GM18867 (cell line): ENCODE data around the gene GPR158.
A peak's percentile ranks its signal among the peaks of the same experiment; 100 is the strongest.

Source experiments
- ATAC-seq: cut with Tn5 transposase; IDR thresholded peaks from one replicate; pipeline ENCODE4 v1.9.1; 2021; ENCODE audit warnings: mild to moderate bottlenecking, moderate library complexity; ENCODE audit not compliant: unreplicated experiment

GPR158 gene

DNA sequence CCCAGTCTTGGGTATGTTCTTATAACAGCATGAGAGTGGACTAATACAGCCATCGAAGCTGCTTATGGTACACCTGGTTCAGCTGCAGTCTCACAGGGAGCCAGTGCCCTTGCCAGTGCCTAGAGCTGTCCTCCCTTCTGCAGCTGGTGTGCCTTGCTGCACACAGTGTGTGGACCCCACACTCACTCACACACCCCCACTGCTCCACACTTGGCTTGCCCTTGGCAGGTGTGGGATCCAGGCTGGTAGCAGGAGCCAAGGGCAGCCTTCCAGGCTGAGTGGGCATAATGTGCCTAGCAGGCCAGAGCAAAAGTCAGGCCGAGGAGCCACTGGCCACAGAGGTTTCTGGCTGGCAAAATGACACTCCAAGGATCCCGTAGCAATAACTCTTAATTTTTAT lies 217.3 kb downstream of the GPR158 start:
- no peak for ATAC-seq

DNA sequence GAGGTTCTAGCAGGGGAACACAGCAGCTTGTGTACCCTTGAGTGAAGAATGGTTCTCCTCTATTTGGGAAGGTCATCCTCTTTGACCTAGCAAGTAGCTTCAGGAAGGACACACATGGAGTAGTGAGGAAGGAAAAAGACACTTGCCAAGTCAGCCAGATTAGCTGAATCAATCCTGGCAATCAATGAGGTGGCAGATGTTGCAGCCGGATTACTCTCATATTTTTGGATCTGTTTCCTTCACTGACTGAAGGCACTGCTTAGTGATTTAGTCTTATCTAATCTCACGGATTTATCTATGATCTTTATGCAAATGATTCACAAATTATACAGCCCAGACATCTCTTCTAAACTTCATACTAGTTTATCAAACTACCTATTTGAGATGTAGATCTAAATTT lies 218.8 kb downstream of the GPR158 start:
- ATAC-seq = no peak

DNA sequence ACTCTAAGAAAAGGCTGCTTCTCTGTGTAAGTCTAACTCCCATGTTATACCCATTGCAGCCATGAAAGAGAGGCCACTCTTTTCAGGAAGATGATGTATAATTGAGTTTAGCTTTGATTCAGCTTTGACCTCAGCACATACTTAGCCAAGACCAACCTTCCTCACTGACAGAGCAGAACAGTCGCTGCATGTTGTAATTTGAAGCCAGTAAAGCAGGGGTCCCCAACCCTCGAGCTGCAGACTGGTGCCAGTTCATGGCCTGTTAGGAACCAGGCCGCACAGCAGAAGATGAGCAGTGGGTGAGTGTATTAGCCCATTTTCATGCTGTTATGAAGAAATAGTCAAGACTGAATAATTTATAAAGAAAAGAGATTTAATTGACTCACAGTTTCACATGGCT lies 223.9 kb downstream of the GPR158 start:
- ATAC-seq = no peak

DNA sequence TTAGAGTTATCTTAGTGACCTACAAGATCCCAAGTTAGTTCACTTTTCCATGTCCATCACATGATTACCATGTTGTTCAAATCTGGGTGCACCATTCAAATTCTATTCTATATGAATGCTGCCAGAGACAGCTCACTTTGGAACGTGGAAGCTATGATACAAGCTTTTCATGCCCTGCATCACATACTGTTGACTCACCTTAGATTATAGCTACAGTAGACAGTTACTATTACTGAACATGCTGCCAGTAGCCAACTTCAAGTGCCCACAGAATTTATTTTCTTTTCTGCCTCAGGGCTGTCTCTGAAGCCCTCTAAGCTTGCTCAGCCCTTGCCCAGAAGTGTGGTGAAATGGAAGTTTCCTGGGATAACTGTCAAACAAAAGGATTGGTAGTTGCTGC lies 231.1 kb downstream of the GPR158 start:
- no peak for ATAC-seq

DNA sequence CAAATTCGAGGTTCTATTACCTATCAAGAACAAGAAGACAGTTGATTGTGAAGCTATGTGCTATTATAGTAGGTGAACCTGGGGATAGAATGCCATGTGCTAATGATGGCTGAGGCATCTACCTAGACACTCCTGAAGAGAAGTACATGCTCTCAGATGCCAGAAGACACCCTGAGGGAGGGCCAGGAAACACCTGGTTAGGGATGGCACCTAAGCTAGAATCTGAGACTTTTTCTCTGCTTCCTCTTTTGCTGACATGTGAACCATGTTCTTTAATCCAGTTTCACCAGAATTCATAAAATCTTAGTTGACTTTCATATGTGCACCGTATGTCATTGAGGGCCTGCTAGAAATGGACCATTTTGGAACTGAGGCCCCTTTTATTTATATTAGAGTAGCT lies 242.8 kb downstream of the GPR158 start:
- peak; percentile 45 for ATAC-seq

DNA sequence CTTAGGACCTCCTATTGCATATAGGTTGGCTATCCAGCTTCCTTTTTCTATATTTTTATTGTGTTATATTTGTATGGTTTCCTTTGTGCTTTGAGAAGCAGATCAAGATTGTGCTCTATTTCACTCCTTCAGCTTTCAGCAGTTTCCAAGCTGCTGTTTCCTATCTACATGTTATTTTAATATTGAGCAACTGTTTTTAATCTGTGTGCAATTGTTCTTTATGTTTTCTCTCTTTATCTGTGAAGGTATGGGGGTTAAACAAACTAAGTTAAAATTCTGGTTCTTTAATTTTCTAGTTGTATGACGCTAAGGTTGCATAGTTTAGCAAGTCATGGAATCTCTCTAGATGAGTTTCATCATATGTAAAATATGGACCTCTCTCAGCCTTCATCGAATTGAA lies 251.0 kb downstream of the GPR158 start:
- ATAC-seq = no peak

DNA sequence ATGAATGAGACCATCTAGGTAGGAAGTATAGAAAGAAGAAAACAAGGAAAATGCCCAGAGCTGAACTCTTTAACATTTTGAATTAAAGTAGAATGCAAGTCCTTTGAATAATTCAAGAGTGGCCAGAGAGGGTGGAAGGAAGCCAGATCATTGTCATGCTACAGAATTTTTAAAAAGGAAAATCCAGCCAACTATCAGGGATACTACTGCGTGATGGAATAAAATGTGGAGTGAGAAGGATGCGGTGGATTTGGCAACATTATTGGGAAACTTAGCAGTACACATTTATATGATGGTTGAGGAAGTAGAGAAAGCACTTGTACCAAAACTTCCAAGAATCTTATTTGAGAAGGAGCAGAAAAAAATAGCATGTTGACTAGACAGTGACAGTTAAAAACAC lies 261.6 kb downstream of the GPR158 start:
- ATAC-seq = no peak

DNA sequence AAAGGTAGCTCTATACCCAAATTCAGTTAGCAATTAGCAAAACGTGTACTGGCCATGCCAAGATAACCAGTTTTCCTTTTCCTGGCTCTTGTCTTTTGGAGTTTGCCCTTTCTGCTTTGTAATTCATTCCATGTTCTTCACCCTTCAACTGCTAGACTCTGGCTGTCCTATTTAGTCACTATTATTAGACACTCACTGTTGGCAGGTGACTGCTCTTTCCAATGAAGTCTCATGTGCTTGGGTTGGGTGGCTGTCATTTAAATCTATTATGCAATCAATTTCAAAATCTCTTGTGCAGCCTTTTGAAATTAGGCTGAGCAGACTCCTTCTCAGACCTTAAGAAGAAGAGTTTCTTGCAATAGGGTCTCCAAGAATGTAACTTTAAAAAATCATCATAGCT lies 266.5 kb downstream of the GPR158 start:
- no peak for ATAC-seq

DNA sequence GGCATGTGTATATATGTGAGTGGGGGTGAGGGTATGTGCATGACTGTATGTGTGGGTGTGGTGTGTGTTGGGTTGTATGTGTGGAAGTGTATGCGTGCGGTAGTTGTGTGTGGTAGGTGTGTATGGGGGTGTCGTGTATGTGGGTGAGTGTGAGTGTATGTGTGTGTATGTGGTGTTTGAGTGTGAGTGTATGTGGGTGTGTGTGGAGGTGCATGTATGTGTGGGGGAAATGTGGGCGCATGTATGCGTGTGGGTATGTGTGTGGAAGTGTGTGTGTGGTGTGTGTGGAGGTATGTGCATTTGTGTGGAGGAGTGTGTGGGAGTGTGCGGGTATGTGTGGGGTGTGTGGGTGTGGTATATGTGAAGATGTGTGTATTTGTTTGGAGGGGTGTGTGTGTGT lies 269.5 kb downstream of the GPR158 start:
- ATAC-seq = no peak

DNA sequence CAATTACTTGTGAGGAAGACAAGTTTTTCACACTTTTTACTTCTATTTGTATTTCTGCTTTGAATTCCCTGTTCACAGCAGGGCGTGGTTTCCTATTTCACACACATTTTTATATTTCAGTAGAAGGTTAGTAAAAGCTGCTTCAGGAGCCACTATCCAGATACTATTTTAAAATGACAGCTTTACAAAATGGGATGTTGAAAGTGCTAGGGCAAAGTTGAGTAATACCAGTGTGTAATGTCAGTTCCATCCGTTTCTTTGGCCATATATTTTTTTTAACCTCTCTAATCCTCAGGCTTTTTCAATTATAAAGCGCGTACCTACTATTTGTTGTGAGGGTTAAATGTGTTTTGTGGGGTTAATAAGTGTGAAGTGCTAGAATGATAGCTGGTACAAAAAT lies 276.6 kb downstream of the GPR158 start:
- ATAC-seq = no peak

DNA sequence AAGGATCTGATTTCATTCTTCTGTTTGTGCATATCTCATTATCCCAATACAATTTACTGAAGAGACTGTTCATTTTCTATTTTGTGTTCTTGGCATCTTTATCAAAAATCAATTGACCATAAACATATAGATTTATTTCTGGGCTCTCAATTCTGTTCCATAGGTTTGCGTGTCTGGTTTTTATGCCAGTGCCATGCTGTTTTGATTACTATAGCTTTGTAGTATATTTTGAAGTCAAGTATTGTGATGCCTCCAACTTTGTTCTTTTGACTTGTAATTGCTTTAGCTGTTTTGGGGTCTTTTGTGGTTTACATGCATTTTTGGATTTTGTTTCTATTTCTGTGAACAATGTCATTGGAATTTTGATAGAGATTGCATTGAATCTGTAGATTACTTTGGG lies 278.8 kb downstream of the GPR158 start:
- no peak for ATAC-seq

DNA sequence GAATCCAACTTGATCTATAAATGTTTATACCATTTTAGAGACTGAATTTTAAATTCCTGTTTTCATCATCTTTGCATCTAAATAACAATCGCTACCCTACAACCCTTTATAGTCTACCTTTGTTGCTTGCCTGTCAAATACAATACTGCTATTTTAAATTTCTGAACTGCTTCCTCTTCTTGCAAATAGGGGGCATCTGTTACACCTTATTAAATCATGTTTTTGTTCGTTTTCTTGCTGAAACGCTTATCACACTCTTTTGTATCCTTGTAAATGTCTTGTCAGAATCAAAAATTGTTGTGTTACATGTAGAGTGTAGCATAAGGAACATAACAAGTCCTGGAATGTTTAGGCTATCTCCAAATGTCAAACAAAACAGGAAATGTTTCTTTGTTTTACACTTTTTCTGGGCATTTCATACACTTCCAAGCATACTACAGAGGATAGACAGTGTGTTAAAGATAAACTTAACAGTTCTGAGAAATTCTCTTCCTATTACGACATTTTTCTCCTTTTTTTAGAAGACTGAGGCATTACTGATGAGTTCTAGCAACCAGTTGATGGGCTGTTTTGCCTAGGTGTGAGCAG lies 281.3 kb downstream of the GPR158 start:
- no peak for ATAC-seq

DNA sequence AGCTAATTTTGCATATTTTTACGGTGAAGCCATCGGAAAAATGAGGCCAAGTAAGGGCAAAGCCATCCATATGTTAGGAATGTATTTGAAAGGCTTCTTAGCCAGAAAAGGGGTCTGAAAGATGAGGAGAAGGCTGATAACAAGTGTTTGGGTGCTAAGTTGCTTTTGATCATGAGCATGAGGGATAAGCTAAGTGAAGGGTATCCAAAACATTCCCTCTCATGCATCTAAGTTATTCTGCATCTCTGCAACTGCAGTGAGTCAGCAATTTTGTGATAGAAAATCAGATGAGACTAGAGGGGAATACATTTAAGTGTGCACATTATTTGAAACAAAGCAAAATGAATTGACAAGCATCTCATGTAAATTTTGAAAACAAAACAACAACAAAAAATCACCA lies 282.8 kb downstream of the GPR158 start:
- no peak for ATAC-seq

DNA sequence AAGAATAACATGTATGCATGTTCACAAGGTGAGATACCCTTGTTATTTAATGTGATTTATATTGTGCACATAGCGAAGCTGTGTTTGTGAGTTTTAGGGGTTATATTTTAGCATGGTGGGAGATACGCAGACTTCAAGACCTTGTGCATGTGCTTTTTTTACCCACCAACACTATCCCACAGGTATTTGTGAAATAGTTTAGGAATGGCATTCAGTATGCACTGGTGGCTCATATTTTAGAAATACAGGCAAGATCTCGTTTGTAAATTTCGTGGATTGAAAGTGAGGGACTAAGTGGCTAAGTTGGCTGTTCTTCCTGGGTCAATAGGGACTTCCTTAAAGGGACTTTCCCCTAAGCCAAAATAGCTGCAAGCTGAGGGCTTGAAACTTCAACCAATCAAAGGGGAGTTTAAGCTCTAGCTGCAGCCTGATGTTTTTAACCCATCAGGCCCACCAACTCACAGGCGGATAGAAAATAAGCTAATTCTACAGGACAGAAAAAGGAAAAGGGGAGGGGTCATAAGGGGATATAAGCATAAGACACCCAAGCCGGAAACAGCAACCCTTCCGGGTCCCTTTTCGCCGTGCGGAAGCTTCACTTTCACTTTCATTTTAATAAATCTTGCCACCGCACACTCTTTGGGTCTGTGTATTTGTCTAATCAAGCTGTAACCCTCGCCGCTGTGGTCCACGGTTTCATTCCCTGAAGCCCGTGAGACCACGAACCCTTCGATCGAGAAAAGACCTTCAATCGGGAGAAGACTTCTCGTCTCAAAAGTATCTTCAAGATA lies 291.0 kb downstream of the GPR158 start:
- no peak for ATAC-seq

DNA sequence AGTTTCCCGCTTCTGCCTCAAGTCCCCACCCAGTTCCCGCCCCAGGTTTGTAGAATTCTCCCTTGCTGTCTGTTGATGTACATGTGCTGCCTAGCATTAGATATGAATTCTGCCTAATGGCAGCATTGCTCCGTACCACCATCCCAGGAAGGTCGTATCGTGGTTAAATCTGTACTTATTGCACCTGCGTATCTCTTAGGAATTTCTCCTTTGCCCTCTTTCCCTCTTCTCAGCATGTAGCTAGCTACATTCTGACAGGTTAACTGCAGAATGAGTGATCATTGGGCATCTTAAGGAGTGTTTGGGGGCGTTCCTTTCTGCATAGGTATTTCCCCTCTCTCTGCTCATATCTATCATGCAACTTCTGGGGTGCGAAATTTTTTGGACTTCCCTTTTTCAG lies 293.1 kb downstream of the GPR158 start:
- no peak for ATAC-seq

DNA sequence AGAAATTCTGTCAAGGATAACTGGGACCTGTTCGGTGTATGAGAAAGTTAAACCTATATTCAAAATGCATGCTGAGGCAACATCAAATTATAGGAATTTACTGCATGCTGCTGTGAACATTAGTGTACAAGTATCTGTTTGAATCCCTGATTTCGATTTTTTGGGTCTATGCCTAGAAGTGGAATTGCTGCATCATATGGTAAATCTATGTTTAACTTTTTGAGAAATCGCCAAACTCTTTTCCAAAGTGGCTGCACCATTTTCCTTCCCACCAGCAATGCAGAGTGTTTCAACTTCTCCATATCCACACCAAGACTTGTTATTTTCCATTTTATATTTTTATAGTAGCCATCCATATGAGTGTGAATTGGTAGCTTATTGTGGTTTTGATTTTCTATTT lies 306.7 kb downstream of the GPR158 start:
- ATAC-seq = no peak

DNA sequence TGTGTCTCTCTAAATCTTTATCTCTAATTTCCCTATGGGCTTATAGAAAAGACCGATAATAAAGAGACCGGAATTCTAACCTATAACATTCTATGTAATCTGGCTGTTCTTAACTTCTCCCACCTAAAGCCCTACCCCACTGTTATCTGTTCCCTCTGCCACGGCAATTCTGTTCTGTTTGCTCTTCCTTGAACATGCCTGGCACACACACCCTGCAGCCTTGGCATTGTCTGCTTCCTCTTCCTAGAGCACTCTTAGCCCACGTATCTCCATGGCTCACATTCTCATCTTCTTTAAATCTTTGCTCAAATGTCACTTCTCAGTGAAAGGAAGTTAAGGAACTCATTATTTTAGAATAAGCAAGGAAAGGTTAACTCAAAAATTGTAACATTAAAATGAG lies 309.2 kb downstream of the GPR158 start:
- no peak for ATAC-seq

DNA sequence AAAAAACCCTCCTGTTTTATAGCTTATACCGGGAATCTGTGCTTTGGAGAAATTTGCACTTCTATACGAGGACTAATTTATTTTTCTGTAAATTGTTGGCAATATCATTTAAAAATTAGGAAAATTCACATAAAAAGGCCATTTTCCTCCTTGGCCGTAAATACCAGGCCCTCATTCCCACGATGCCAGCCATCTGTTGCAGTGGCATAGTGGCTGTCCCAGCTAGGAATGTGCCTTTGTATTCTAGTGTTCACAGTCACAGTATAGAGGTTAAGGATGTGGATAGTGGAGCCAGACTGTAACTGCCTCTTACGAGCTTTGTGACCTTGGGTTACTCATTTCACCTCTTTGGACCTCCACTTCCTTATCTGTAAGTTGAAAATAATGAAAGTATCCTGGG lies 312.5 kb downstream of the GPR158 start:
- no peak for ATAC-seq

DNA sequence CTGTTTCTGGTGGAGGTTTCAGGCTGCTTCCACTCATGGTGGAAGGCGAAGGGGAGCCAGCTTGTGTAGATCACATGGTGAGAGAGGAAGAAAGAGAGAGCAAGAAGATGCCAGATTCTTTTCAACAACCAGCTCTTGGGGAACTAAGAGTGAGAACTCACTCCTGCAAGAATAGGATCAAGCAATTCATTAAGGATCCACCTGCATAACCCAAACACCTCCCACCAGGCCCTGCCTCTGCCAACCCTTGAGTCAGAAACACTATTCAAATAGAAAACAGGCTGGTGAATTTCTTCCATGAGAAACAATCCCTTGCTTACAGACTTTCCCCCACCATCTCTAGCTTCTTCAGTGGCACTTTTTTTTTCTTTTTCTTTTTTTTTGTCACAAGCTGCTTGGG lies 317.2 kb downstream of the GPR158 start:
- no peak for ATAC-seq

DNA sequence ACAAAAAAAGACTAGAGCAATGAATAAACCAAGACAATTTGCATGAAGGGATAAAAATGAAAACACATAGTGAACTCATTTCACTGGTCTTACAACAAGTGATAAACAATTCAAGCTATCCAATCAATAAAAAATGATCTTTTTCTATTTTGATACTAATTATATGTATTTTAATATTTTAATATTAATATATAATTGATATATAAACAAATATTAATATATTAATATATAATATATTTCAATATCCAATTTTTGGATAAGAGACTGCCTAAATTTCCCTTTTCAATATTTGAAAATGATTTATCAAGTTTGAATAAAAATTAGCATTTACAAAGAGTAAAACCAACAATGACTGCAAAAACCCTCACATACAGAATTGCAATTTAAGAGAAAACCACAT lies 317.9 kb downstream of the GPR158 start:
- no peak for ATAC-seq

DNA sequence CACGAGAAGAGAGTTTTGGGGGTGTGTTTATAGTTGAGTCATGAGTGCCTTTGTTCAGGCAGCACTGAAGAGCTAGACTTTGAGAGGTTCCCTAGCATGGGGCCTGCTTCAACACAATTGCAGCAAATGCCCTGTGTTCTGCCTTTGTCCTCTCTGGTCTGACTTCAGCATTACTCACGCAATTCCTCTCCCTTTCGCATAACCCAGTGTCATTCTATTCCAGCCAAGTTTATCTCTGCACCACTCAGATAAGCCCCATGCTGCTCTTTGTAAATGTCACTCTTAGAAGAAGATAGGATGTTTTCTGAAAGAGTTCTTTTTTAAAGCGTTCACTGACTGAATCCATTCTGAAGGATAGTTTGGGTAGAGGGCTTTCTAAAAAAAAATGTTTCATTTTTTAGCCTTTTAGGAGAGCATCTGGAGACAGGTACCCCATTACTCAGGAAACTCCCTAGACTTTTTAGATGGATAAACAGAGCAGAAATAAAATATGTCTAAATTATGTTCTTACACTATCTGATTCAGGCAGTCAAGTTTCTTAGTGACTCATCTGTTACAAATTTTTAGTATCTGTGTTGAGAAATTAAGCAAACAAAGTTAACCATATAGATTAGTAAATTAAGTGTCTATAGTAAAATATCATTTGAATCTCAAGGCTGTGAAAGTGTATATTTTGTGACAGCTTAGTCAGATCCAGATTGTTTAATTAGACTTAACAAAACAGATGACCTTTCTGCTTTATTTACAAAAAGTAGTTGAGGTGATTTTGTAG lies 318.5 kb downstream of the GPR158 start:
- ATAC-seq = no peak

DNA sequence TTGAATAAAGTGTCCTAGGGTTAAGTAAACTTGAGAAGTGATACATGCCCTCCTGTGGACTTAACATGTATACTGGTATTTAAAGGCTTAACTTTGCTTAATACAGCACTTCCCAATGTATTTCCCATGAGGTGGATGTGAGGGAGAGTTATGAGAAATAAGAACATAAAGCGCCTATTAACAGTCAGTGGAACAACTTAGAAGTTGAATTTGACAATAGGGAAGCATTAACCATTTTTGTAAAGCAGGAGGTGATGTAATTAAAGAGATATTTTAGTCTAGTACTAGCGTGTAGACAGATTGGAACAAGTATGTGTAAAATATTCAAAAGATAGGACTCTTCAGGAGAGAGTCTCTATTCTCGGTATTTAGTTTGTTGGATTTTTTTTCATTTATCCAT lies 322.4 kb downstream of the GPR158 start:
- ATAC-seq = no peak
